ENCODE measurements around the gene ZP1.
"Not testable (repeated sequence)": the region's sequence is repeated elsewhere in the genome, so short reads cannot be mapped to it uniquely, and the experiment has no call there.

ZP1 gene

GRCh38 chr11:60909680-60910280 is 42.4 kb downstream of the ZP1 start:
- H3K36me3 ChIP-seq (ENCODE audit: control insufficient read depth in 1 of 2, insufficient read depth in 2 of 2, low read depth in 1 of 2, low read length in 2 of 2) = not testable (repeated sequence)
- 51% methylated on average over 3 of the region's 3 CpGs for WGBS

DNA sequence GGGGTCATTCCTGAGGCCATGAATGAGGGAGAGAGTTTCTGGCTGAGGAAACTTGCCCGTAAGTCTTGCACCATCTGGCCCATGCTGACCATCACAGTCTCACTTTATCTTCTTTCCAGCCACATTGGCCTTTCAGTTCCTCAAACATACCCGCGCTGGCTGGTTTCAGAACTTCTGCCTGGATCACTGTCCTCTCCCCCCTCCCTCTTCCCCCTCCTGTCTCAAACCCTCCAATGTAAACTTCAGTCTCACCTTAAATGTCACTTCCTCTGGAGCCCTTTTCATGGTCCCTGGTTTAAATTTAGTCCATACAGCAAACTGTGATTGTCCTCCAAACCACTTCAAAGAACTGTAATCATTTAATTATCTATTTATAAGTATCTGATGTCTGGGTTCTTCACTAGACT is 42.9 kb downstream of the ZP1 start:
- Histone ChIP-seq H3K36me3 (ENCODE audit: control insufficient read depth in 1 of 2, insufficient read depth in 2 of 2, low read depth in 1 of 2, low read length in 2 of 2) (no peaks in the 10 kb centered on the region), H2BK120ac (ENCODE audit: low read depth, low read length) (no peak overlapping the region), H2AK5ac (ENCODE audit: low read length, severe bottlenecking) (no peak overlapping the region), H3K18ac (ENCODE audit: low read depth in 1 of 2, low read length in 2 of 2) (no peak overlapping the region), H2BK15ac (ENCODE audit: low read depth, poor library complexity, severe bottlenecking) (no peak overlapping the region), H3K27me3 (ENCODE audit: control insufficient read depth in 1 of 2, insufficient read depth in 1 of 2, low read length in 2 of 2) (peaks cover 14 to 15% of the 10 kb centered on the region in 2 experiments), H4K8ac (ENCODE audit: low read length) (no peak overlapping the region), H3K27ac (ENCODE audit: low read length, poor library complexity, severe bottlenecking) (no peak overlapping the region), H3K4ac (ENCODE audit: low read depth in 1 of 2, low read length in 2 of 2) (no peak overlapping the region), H2BK5ac (ENCODE audit: low read depth, low read length, poor library complexity, severe bottlenecking) (no peak overlapping the region), H3K14ac (ENCODE audit: low read length in 2 of 2) (no peak overlapping the region), H3K79me1 (replicated peaks; ENCODE audit: low read length, poor library complexity, severe bottlenecking) (peaks cover 3% of the 10 kb centered on the region), H3K23ac (ENCODE audit: low read length in 2 of 2) (no peak overlapping the region), H3K9ac (ENCODE audit: low read length) (no peak overlapping the region), H2BK12ac (ENCODE audit: low read length in 2 of 2) (no peak overlapping the region), H2AFZ (ENCODE audit: low read depth, low read length) (no peak overlapping the region), H3K4me2 (ENCODE audit: low read length, poor library complexity, severe bottlenecking) (no peak overlapping the region), H4K91ac (ENCODE audit: low read length) (no peak overlapping the region), H3K9me3 (ENCODE audit: control insufficient read depth, low read length) (no peaks in the 10 kb centered on the region), H3K4me3 (ENCODE audit: insufficient read depth in 1 of 2, low read depth in 1 of 2, low read length in 2 of 2) (no peak overlapping the region), H3K4me1 (ENCODE audit: control insufficient read depth, insufficient read depth, low read depth, low read length) (peaks cover 13% of the 10 kb centered on the region)
- 79% methylated on average over 3 of the region's 3 CpGs for WGBS
- no peak for DNase-seq

More at GRCh38 chr11:60909680-60910280, 42.4 kb downstream of the ZP1 start:
- not testable (repeated sequence) for H3K23ac ChIP-seq (ENCODE audit: low read length in 2 of 2); H2AK5ac ChIP-seq (ENCODE audit: low read length, severe bottlenecking); H3K4me3 ChIP-seq (ENCODE audit: insufficient read depth in 1 of 2, low read depth in 1 of 2, low read length in 2 of 2); H2AFZ ChIP-seq (ENCODE audit: low read depth, low read length); H2BK5ac ChIP-seq (ENCODE audit: low read depth, low read length, poor library complexity, severe bottlenecking); H2BK12ac ChIP-seq (ENCODE audit: low read length in 2 of 2); DNase-seq; H3K4ac ChIP-seq (ENCODE audit: low read depth in 1 of 2, low read length in 2 of 2); H2BK120ac ChIP-seq (ENCODE audit: low read depth, low read length); H4K91ac ChIP-seq (ENCODE audit: low read length); H3K79me1 ChIP-seq (replicated peaks; ENCODE audit: low read length, poor library complexity, severe bottlenecking); H3K9ac ChIP-seq (ENCODE audit: low read length); H4K8ac ChIP-seq (ENCODE audit: low read length); H3K14ac ChIP-seq (ENCODE audit: low read length in 2 of 2); H3K18ac ChIP-seq (ENCODE audit: low read depth in 1 of 2, low read length in 2 of 2); H3K27ac ChIP-seq (ENCODE audit: low read length, poor library complexity, severe bottlenecking); H3K4me2 ChIP-seq (ENCODE audit: low read length, poor library complexity, severe bottlenecking); H2BK15ac ChIP-seq (ENCODE audit: low read depth, poor library complexity, severe bottlenecking); H3K9me3 ChIP-seq (ENCODE audit: control insufficient read depth, low read length)
- Histone ChIP-seq H3K27me3 (ENCODE audit: control insufficient read depth in 1 of 2, insufficient read depth in 1 of 2, low read length in 2 of 2) (peaks cover 14 to 15% of the 10 kb centered on the region in 2 experiments), H3K4me1 (ENCODE audit: control insufficient read depth, insufficient read depth, low read depth, low read length) (peaks cover 15% of the 10 kb centered on the region)

DNA sequence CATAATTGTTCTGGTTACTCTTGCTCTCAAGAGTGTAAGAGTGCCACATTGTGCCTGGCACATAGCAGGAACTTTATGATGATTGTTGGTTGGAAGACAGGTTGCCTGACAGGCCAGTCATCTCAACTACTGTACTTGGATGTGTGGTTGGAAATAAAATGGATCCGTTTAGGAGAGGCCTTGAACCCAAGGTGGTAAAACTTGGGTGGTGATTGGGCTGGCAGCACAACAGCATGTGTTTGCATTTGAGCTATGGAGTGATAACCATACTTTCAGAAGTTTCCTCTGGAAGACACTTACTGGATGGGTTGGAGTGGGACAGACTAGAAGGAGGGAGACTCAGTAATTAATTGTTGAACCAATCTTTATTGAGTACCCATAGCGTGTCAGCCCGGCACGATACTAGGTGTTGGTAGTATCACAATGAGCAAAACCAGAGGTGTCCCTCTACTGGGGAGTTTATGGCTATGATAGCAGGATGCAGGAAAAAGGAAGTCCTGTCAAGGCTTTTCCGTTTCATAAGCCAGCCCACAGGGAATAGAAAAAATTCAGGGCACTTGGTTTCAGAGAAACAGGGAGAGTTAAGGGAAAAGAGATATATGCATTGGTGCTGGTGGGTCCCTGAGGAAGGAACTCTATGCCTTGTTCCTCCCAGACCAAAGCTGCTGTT is 43.5 kb downstream of the ZP1 start:
- WGBS = 67% methylated on average over 5 of the region's 5 CpGs
- Histone ChIP-seq H2BK120ac (ENCODE audit: low read depth, low read length) (no peak overlapping the region), H3K9me3 (ENCODE audit: control insufficient read depth, low read length) (no peaks in the 10 kb centered on the region)

GRCh38 chr11:60912223-60912850 is 45.0 kb downstream of the ZP1 start:
- DNase-seq = no peak
- Histone ChIP-seq H3K4ac (ENCODE audit: low read depth in 1 of 2, low read length in 2 of 2) (no peak overlapping the region), H2AFZ (ENCODE audit: low read depth, low read length) (no peak overlapping the region), H4K91ac (ENCODE audit: low read length) (no peak overlapping the region), H3K27ac (ENCODE audit: low read length, poor library complexity, severe bottlenecking) (no peak overlapping the region), H3K4me3 (ENCODE audit: insufficient read depth in 1 of 2, low read depth in 1 of 2, low read length in 2 of 2) (no peak overlapping the region), H3K36me3 (ENCODE audit: control insufficient read depth in 1 of 2, insufficient read depth in 2 of 2, low read depth in 1 of 2, low read length in 2 of 2) (no peaks in the 10 kb centered on the region), H3K18ac (ENCODE audit: low read depth in 1 of 2, low read length in 2 of 2) (no peak overlapping the region), H3K79me1 (replicated peaks; ENCODE audit: low read length, poor library complexity, severe bottlenecking) (peaks cover 8% of the 10 kb centered on the region), H3K9me3 (ENCODE audit: control insufficient read depth, low read length) (no peaks in the 10 kb centered on the region), H2BK5ac (ENCODE audit: low read depth, low read length, poor library complexity, severe bottlenecking) (no peak overlapping the region), H3K23ac (ENCODE audit: low read length in 2 of 2) (no peak overlapping the region), H2BK120ac (ENCODE audit: low read depth, low read length) (no peak overlapping the region), H2AK5ac (ENCODE audit: low read length, severe bottlenecking) (no peak overlapping the region), H2BK15ac (ENCODE audit: low read depth, poor library complexity, severe bottlenecking) (no peak overlapping the region), H4K8ac (ENCODE audit: low read length) (no peak overlapping the region), H3K14ac (ENCODE audit: low read length in 2 of 2) (no peak overlapping the region), H3K4me1 (ENCODE audit: control insufficient read depth, insufficient read depth, low read depth, low read length) (peaks cover 17% of the 10 kb centered on the region), H3K27me3 (ENCODE audit: control insufficient read depth in 1 of 2, insufficient read depth in 1 of 2, low read length in 2 of 2) (peaks cover 14 to 15% of the 10 kb centered on the region in 2 experiments), H2BK12ac (ENCODE audit: low read length in 2 of 2) (no peak overlapping the region), H3K4me2 (ENCODE audit: low read length, poor library complexity, severe bottlenecking) (no peak overlapping the region), H3K9ac (ENCODE audit: low read length) (no peak overlapping the region)
- 84% methylated on average over 12 of the region's 12 CpGs for WGBS

More for the DNA sequence above, 43.5 kb downstream of the ZP1 start:
- Histone ChIP-seq H2BK15ac (ENCODE audit: low read depth, poor library complexity, severe bottlenecking) (no peak overlapping the region), H2AFZ (ENCODE audit: low read depth, low read length) (no peak overlapping the region), H4K8ac (ENCODE audit: low read length) (no peak overlapping the region), H3K23ac (ENCODE audit: low read length in 2 of 2) (no peak overlapping the region), H3K4me3 (ENCODE audit: insufficient read depth in 1 of 2, low read depth in 1 of 2, low read length in 2 of 2) (no peak overlapping the region), H3K18ac (ENCODE audit: low read depth in 1 of 2, low read length in 2 of 2) (no peak overlapping the region), H2AK5ac (ENCODE audit: low read length, severe bottlenecking) (no peak overlapping the region), H3K9ac (ENCODE audit: low read length) (no peak overlapping the region), H3K14ac (ENCODE audit: low read length in 2 of 2) (no peak overlapping the region), H3K36me3 (ENCODE audit: control insufficient read depth in 1 of 2, insufficient read depth in 2 of 2, low read depth in 1 of 2, low read length in 2 of 2) (no peaks in the 10 kb centered on the region), H3K4ac (ENCODE audit: low read depth in 1 of 2, low read length in 2 of 2) (no peak overlapping the region), H3K4me2 (ENCODE audit: low read length, poor library complexity, severe bottlenecking) (no peak overlapping the region), H2BK5ac (ENCODE audit: low read depth, low read length, poor library complexity, severe bottlenecking) (no peak overlapping the region), H3K27me3 (ENCODE audit: control insufficient read depth in 1 of 2, insufficient read depth in 1 of 2, low read length in 2 of 2) (peaks cover 14 to 15% of the 10 kb centered on the region in 2 experiments), H3K79me1 (replicated peaks; ENCODE audit: low read length, poor library complexity, severe bottlenecking) (peaks cover 3% of the 10 kb centered on the region), H3K4me1 (ENCODE audit: control insufficient read depth, insufficient read depth, low read depth, low read length) (peaks cover 14% of the 10 kb centered on the region), H2BK12ac (ENCODE audit: low read length in 2 of 2) (no peak overlapping the region), H3K27ac (ENCODE audit: low read length, poor library complexity, severe bottlenecking) (no peak overlapping the region), H4K91ac (ENCODE audit: low read length) (no peak overlapping the region)
- DNase-seq = no peak
